Esophagus muscularis mucosa (tissue), 3 donors: ENCODE results near the gene DOCK1.

Experiments
- POLR2A ChIP-seq: fragments of 450-650 bp; IDR thresholded peaks from one replicate; pipeline ENCODE4 v1.6.1; 2017; ENCODE audit warnings: antibody characterized with exemption, moderate library complexity, mild to moderate bottlenecking, low read depth
- TF ChIP-seq, protein P1 (sequence below), 3 experiments: fragments of 200-600 bp in 2 of 3; fragments of 450-650 bp in 1 of 3; sonication (generic) in 2 of 3; IDR thresholded peaks; one replicate each; pipeline ENCODE4 v1.5.1; 2017 to 2019; ENCODE audit warnings: antibody characterized with exemption in 3 of 3, mild to moderate bottlenecking in 2 of 3, moderate library complexity in 1 of 3

DNA sequence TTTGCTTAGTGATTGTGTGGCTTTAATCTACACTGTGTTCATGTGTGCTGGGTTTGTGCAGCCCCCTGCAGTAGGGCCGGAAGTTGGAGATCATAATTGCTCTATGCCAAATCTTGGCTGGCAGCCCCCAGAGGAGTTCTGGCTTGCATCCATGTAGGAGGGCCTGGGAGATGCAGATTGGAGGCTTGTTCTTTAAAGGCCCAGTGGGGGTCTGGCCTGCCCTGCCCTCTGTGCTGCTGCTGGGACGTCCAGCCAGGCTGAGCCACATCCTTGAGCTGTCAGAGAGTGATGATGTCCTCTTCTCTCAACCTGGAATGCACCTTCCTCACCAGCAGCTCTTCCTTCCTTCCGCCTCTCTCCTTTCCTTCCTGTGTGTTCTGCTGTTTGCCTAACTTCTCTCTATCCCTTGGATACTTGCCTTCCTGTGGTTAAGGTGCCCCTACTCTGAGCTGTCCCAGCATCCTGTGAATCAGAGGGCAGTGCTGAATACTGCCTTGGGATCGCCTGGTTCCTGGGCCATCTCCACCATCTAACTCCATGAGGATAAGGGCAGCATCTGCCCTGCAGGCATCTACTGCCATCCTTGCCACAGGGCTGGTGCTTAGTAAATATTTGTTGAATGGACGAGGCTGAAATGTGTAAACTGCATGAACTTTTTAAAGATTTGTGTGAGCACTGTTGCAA, 30.2 kb downstream of the DOCK1 start:
- TF ChIP-seq, protein P1, sequence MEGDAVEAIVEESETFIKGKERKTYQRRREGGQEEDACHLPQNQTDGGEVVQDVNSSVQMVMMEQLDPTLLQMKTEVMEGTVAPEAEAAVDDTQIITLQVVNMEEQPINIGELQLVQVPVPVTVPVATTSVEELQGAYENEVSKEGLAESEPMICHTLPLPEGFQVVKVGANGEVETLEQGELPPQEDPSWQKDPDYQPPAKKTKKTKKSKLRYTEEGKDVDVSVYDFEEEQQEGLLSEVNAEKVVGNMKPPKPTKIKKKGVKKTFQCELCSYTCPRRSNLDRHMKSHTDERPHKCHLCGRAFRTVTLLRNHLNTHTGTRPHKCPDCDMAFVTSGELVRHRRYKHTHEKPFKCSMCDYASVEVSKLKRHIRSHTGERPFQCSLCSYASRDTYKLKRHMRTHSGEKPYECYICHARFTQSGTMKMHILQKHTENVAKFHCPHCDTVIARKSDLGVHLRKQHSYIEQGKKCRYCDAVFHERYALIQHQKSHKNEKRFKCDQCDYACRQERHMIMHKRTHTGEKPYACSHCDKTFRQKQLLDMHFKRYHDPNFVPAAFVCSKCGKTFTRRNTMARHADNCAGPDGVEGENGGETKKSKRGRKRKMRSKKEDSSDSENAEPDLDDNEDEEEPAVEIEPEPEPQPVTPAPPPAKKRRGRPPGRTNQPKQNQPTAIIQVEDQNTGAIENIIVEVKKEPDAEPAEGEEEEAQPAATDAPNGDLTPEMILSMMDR (IDR thresholded peaks at IDR 0.05), result no peak
- no peak for TF ChIP-seq POLR2A
